GM18508 (cell line): ENCODE results near the gene GCK.

Source experiments
- ATAC-seq: cut with Tn5 transposase; IDR thresholded peaks from one replicate; pipeline ENCODE4 v1.9.1; 2021; ENCODE audit warnings: moderate number of reproducible peaks; ENCODE audit not compliant: insufficient read depth, unreplicated experiment

GCK gene

GRCh38 chr7:44098092-44099068 is 90.9 kb downstream of the GCK start:
- no peak for ATAC-seq

GRCh38 chr7:44097064-44097932 is 91.9 kb downstream of the GCK start:
- ATAC-seq, result no peak

GRCh38 chr7:44096326-44096881 is 92.8 kb downstream of the GCK start:
- no peak for ATAC-seq

- no peak for ATAC-seq
Observed at GRCh38 chr7:44095781-44096180, 93.5 kb downstream of the GCK start.

GRCh38 chr7:44094883-44095592 is 94.2 kb downstream of the GCK start:
- no peak for ATAC-seq

GRCh38 chr7:44094365-44094764 is 94.9 kb downstream of the GCK start:
- ATAC-seq, result no peak
